GM18505 (cell line): ENCODE measurements around the gene EIF4A3.

Experiments used
- ATAC-seq: cut with Tn5 transposase; IDR thresholded peaks from one replicate; pipeline ENCODE4 v1.9.1; 2021; ENCODE audit not compliant: unreplicated experiment
- POLR2A ChIP-seq: IDR thresholded peaks from 4 replicates; pipeline ENCODE4 v1.6.1; 2011; ENCODE audit warnings: borderline replicate concordance; ENCODE audit not compliant: insufficient read depth, insufficient read length; ENCODE audit errors: extremely low read depth

Gene EIF4A3

GRCh38 chr17:80147035-80147822 lies at the start of gene EIF4A3:
Gene EIF4A3 (minus strand): TSS chr17:80147128. CDS start chr17:80146961, 167 bp downstream.
- peak; percentile 96 for TF ChIP-seq POLR2A
- peak; percentile 85 for ATAC-seq

DNA sequence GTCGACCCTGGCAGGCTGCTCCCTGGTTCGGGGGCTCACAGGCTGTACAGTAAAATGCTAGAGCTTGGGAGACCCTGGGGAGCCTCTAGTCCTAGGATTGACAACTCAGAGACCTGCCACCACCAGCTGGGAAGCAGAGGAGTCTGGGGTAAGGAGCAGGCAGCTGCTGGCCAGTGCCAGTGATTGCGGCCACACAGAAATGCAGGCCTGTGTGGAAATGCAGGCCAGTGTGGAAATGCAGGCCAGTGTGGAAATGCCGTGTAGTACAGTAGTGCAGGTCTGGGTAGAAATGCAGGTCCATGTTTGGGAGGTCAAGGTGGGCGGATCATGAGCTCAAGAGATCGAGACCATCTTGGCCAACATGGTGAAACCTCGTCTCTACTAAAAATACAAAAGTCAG lies 49.7 kb upstream of the EIF4A3 start:
- TF ChIP-seq POLR2A = no peak
- ATAC-seq = no peak

DNA sequence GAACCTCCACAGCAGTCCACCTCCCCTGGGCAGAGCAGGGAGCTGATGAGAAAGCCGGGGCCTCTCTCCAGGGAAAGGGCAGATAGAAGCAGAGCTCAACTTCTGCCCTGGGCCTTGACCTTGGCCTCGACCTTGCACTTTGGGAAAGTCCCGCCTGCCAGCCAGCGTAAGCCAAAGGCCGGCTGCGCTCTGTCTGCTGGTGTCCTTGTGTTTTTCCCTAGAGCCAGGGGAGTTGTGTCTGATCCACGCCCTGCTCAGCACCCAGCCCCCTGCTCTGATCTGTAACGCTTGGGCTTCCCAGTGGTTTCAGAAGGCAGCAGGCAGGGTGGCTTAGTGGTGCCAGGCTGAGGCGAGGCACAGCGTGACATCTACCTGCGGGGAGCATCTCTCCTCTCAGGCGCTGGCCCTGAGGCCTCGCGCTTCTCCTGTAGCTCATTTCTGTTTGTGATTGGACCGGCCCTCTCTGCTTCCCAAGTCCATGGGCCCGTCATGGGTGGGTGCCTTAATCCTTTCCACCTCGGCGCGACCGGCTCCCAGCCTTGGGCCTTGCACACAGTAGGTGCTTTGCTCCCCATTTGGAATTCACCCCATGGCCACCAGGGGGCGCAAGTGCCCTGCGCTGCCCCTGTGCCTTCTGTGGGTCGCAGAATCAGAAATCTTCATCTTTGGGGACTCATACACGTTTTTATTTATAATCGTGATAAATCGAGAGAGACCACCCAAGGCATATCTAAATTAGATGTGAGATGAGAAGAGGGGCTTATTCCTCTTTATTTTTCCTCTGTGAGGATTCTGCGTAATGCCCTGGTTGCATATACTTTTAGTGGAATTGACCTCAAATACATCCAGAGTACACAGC lies 49.0 kb upstream of the EIF4A3 start:
- TF ChIP-seq POLR2A = no peak
- ATAC-seq = no peak

GRCh38 chr17:80195141-80195540 lies 48.2 kb upstream of the EIF4A3 start:
- ATAC-seq = no peak
- no peak for TF ChIP-seq POLR2A

GRCh38 chr17:80191865-80192661 lies 45.1 kb upstream of the EIF4A3 start:
- no peak for TF ChIP-seq POLR2A
- ATAC-seq = no peak

DNA sequence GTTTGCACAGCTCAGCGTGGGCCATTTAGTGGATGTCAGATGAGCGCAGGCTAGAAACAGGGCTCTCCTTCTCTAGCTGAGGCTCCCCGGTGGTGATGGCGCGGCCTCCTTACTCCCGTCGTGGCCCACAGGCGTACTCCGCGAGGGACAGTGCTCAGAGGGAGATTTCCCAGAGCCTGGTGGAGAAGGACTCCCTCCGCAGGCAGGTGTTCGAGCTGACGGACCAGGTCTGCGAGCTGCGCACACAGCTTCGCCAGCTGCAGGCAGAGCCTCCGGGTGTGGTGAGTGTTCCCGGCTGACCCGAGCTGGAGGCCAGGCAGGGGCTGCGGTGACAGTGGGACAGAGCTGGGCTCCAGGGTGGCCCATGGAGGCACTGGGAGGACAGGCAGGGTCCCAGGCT lies 44.3 kb upstream of the EIF4A3 start:
- TF ChIP-seq POLR2A = no peak
- no peak for ATAC-seq

- no peak for TF ChIP-seq POLR2A
- no peak for ATAC-seq
These were observed 43.8 kb upstream of the EIF4A3 start for GRCh38 chr17:80190716-80191115.

DNA sequence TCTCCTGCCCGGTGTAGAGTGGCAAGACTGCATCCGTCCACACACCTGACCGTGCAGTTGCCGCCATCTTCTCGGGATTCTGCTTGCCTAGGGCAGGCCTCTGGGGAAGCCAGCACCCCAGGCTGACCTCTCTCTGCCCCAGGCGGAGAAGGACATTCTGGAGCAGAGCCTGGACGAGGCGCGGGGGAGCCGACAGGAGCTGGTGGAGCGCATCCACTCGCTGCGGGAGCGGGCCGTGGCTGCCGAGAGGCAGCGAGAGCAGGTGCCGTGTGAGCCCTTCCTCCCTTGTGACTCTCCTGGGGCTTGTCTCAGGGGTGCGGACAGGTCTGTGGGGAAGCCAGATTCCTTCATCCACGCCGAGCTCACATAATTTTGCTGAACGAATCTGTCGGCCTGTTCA lies 42.7 kb upstream of the EIF4A3 start:
- no peak for ATAC-seq
- no peak for TF ChIP-seq POLR2A

- no peak for TF ChIP-seq POLR2A
- ATAC-seq = no peak
These were observed 40.6 kb upstream of the EIF4A3 start for GRCh38 chr17:80187515-80187941.

DNA sequence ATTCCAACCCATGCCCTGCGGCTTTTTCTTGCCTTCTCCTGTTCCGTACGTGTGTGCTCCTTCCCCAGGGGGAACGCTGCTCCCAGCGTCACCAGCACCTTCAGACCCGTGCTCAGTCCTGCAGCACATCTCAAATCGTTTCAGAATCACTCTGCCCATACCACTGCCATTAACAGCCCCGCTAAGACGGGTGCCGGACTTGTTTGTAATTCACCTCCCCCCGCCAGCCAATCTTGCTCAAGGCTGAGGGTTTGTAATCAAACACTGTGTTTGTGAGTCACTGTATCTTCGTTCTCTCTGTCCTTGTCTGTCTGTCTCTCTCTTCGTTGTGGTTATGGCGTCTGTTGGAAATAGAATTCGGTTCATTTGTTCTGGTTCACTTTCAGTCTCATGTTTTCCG lies 40.2 kb upstream of the EIF4A3 start:
- no peak for ATAC-seq
- TF ChIP-seq POLR2A = no peak

- TF ChIP-seq POLR2A = no peak
- ATAC-seq = no peak
These were observed 39.0 kb upstream of the EIF4A3 start for GRCh38 chr17:80185968-80186367.

DNA sequence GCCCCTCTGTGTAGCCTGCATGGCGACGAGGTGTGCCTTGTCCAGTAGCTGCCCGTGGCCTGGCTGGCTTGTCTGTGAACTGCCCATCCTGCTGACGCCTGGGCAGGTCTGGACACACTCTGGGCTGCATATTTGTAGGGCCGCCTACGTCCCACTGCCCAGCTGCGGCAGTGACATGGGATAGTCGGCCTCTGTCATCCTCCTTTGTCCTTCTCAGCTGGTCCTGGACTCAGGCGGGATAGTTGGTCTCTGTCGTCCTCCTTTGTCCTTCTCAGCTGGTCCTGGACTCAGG lies 37.4 kb upstream of the EIF4A3 start:
- no peak for TF ChIP-seq POLR2A
- no peak for ATAC-seq

DNA sequence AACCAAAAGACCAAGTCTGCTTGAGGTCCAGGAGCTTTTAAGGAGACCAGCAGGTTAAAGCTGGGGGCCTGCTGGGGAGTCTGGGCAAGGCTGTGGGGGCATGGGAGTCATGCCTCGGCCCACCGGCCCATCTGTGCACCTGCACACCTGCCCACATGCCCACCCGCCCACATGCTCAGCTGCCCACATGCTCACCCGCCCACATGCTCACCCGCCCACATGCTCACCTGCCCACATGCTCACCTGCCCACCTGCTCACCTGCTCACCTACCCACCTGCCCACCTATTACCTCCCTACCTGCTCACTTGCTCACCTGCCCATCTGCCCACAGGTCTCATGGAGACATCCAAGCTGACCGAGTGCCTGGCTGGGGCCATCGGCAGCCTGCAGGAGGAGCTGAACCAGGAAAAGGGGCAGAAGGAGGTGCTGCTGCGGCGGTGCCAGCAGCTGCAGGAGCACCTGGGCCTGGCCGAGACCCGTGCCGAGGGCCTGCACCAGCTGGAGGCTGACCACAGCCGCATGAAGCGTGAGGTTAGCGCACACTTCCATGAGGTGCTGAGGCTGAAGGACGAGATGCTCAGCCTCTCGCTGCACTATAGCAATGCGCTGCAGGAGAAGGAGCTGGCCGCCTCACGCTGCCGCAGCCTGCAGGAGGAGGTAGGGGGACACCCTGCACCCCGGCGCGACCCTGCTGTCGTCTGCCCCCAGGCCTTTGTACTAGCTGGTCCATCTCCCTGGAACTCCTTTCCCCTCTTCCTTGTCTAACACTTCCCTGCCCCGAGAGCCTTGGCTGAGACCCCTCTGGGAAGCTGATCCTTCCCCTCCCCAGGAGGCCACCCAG lies 36.9 kb upstream of the EIF4A3 start:
- no peak for ATAC-seq
- no peak for TF ChIP-seq POLR2A

DNA sequence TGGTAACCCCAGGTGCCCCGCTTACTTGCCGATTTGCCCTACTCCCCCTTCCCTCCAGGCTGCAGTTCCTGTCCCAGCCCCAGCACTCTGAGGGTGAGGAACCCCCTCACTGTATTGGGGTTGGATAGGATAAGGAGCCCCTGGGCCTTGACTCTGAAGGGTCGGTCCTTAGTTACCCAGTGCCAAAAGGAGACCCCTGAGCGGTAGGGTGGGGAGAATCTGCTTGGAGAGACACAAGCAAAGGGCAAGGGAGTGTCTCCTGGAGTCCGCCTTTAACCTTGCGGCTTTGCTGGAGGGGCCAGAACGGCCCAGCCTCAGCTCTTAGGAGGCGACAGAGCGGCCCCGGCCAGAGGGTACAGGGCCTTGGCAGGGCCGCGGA lies 35.9 kb upstream of the EIF4A3 start:
- ATAC-seq = no peak
- TF ChIP-seq POLR2A = no peak
